ENCODE measurements around the gene HOOK2.

Gene HOOK2

GRCh38 chr19:12782424-12783290, 7.3 kb upstream of the HOOK2 start:
- peak; percentile 97 for DNase-seq

DNA sequence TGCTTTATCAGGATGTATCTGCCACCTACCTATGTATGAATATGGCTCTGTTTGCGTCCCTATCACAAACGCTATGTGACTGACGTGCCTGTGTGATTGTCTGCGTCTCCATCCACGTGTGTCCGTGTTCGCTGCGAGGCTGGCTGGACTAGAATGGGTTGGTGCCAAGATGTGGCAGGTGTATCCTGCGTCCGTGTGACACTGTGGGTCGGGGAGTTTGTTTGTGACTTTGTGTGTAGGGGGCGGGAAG, 6.7 kb upstream of the HOOK2 start:
- no peak for DNase-seq

DNA sequence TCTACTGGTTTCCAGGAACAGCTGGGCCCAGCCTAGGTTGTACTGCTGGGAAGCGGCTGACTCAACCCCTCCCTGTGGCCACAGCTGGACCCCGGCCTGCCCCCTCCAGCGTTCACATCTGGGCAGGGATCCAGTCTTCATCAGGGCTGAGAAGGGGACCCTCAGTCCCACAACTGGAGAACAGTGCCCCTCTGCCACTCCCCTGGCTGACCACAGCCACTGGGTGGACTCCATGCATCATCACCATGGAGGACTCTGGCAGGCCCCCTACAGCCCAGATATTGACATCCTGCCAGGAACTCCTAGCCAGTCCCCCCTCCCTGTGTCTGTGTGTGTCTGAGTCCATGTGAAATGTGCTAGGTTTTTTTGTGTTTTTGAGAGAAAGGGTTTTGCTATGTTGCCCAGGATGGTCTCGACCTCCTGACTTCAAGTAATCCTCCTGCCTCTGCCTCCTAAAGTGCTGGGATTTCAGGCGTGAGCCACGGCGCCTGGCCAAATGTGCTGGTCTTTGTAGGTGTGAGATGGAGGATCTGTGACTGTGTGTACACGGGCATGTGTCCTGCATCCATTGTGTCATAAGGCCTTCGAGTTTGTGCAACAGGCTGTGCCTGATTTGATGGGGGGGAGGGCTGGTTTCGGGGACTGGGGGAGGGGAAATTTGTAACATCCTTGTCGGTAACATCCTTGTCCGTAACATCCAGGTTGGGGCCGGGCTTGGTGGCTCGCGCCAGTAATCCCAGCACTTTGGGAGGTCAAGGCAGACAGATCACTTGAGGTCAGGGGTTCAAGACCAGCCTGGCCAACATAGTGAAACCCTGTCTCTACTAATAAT, 4.0 kb upstream of the HOOK2 start:
- DNase-seq: peak; percentile 38

GRCh38 chr19:12778905-12779161, 3.5 kb upstream of the HOOK2 start:
- no peak for DNase-seq

DNA sequence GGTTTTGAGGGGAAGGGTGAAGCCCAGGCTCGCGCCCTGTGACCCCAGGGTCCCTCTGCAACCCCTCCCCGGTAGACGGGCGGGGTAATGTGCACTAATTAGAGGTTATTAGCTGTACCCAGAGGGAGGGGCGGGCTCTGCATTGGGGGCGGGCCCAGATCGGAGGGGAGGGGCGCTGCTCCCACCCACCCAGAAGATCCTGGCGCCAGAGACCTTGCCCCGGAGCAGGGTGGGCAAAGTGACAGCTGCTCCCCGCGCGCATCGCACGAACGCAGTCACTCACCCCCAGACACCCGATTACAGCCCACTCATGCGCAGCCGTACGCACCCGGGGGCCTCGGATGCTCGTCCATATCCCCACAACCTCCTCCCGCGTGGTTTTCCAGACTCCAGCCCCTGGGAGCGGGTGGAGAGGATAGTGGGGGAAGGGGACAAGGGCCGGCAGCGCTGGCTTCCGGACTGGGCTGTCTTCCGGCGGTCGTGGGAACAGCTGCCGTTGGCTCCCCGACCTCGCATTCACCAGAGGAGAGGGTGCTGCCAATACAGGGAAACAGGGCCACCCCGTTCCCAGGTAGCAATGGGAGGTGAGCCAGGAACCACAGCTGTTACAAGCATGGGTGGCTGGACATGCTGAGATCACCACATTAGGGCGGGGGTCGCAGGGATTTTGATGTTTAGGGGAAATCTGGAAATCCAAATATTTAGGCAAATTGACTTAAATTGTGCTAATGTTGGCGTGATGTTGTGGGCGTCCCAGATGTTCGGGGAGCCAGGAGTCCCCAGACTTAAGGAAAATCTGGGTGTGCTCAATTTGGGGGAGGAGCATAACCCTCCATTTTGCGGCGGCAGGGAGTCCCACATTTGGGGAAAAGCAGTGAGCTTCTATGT, 2.9 kb upstream of the HOOK2 start:
- DNase-seq: peak; percentile 75

- peak; percentile 89 for DNase-seq
These were observed 2.1 kb upstream of the HOOK2 start for GRCh38 chr19:12777217-12778016.

DNA sequence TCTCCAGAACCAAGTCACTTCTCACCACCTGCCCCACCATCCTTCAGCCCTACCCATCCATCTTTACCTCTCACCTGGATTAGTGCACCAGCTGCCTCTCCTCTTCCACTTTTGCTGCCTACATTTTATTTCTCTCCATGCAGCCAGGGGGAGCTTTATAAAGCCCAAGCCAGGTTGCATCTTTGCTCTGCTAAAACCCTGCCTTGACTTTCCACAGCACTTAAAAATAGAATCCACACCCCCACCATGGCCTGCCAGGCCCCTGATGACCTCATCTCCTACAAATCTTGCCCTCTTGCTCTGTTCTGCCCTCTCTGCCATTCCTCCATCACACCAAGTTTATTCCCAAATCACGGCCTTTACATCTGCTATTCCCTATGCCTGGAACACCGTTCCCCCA, 1.8 kb downstream of the HOOK2 start:
- no peak for DNase-seq

- no peak for DNase-seq
These were observed 3.0 kb downstream of the HOOK2 start for GRCh38 chr19:12772323-12772722.

GRCh38 chr19:12770922-12771321, 4.4 kb downstream of the HOOK2 start:
- DNase-seq: no peak

DNA sequence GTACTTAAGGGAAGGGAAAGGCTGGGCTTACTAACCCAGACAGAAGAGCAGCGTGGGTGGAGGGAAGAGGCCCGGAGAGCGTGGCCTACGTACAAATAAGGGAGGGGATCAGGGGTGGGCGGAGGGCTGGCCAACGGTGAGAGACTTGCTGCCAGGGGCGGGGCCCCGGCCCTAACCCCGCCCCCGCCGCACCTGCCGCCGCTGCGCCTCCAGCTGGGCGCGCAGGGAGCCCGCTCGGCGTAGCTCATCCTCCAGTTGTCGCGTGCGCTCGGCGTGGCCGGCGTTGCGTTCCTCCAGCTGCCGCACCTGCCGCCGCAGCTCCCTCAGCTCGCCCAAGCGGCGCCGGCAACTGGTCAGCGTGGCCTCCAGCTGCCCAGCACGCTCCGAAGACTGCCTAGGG, 5.7 kb downstream of the HOOK2 start:
- peak; percentile 76 for DNase-seq

DNA sequence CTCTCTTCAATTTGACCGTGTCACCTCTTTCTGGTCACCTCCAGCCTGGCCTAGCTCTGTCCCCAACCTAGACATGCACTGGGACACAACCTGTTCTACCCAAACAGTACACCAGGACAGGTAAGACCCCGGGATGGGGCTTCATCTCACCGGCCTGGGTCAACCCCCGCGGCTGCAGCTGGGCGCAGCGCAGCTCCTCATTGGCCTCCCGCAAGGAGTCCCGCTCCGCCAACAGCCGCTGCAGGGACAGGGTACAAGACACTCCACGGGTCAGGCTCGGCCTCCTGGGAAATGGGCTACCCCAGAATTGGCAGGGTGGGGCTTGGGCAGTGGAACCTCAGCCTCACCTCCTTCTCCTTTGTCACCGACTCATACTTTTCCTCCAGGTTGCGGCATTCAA, 7.7 kb downstream of the HOOK2 start:
- no peak for DNase-seq

DNA sequence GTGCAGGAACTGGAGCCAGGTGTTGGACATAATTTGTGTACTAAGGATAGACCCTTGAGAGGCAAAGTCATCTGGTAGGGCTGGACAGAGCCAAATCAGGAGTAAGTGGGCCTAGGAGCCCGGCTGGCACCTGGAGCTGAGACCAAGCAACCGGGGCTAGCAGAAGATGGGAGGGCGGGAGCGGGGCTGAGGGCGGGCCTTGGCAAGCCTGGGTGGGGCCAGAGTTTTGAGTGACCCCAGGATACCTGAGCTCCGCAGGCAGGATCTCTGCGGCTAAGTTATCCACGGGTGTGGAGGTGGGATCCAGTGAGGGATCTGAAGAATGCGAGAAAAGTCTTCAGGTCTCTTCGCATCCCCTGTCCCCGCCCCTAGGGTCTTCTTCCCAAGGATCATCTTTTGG, 8.2 kb downstream of the HOOK2 start:
- no peak for DNase-seq

GRCh38 chr19:12766051-12766521, 9.3 kb downstream of the HOOK2 start:
- peak; percentile 75 for DNase-seq

- DNase-seq: no peak
These were observed 10.7 kb downstream of the HOOK2 start for GRCh38 chr19:12764698-12765097.

DNA sequence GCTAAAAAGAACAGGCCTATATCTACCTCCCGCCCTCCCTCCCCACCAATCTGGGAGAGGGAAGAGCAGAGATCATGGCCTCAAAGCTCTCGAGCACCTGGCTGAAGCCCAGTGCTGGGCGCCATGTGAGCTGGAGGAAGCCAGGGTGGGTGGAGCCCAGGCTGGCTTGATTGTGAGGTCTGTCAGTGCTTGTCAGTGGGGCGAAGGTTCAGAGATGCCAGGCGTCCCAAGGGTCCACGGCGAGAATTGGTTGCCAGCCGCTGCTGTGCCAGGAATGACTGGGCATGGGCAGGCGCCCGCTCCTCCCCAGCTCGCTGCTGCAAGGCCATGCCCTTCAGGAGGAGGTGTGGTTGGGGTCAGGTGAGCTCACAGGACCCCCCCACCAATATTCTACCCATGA, 12.3 kb downstream of the HOOK2 start:
- DNase-seq: no peak

DNA sequence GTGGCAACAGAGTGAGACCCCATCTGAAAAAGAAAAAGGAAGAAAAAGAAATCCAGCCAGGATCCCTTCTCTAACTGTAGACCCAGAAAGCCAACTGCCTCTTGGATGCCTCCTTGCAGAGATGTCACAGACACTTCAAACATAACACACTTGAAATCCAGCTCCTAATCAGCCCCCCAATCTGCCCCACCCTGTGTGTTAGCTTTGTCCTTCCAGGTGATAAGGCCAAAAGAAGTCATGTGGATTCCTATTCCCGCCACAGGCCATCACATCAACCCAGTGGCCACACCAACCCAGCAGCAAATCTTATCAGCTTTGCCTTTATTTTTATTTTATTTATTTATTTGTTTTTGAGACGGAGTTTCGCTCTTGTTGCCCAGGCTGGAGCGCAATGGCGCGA, 15.7 kb downstream of the HOOK2 start:
- DNase-seq: no peak

DNA sequence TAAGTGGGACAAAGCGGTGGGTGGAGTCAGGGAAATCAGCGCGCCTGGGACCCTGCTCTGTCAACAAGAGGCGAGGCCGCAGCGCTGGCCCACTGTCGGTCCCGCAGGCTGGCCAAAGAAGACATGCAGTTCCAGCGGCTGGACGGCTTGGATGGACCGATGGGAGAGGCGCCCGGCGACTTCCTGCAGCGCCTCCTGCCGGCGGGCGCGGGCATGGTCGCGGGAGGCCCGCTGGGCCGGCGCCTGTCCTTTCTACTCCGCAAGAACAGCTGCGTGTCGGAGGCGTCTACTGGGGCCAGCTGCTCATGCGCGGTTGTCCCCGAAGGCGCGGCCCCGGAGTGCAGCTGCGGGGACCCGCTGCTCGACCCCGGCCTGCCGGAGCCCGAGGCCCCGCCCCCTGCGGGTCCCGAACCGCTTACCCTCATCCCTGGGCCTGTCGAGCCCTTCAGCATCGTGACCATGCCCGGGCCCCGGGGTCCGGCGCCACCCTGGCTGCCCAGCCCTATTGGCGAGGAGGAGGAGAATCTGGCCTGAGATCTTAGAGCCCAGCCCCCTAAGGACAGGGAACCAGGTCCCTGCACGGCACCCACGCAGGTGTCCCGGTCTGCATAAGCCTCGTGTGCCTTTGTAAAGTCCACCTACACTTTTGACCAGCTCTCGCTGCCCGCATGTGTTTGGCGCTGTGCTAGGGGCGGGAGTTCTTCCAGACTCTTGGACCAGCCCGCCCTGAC, 17.6 kb downstream of the HOOK2 start:
- DNase-seq: peak; percentile 72

DNA sequence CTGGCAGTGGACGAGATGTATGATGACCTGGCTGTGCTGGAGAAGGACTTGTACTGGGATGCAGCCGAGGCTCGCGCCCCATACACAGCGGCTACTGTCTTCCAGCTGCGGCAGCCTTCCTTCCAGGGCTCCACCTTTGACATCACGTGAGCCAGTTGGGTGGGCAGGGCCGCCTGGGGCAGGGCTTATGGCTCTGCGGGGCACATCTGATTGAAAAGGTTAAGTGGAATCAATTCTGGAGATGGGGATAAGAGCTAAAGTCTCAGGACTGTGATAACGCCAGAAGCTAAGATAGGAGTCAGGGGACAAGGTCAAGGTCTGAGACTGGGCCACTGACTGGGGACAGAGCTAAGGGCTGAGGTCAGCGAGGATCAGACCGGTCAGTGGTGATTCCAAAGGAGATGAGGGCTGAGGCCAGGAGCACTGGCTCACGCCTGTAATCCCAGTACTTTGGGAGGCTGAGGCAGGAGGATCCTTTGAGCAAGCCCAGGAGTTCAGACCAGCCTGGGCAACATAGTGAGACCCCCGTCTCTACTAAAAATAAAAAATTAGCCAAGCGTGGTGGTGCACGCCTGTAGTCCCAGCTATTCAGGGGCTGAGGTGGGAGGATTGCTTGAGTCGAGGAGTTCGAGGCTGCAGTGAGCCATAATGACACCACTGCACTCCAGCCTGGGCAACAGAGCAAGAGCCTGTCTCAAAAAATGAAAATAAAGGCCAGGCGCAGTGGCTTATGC, 19.0 kb downstream of the HOOK2 start:
- no peak for DNase-seq

DNA sequence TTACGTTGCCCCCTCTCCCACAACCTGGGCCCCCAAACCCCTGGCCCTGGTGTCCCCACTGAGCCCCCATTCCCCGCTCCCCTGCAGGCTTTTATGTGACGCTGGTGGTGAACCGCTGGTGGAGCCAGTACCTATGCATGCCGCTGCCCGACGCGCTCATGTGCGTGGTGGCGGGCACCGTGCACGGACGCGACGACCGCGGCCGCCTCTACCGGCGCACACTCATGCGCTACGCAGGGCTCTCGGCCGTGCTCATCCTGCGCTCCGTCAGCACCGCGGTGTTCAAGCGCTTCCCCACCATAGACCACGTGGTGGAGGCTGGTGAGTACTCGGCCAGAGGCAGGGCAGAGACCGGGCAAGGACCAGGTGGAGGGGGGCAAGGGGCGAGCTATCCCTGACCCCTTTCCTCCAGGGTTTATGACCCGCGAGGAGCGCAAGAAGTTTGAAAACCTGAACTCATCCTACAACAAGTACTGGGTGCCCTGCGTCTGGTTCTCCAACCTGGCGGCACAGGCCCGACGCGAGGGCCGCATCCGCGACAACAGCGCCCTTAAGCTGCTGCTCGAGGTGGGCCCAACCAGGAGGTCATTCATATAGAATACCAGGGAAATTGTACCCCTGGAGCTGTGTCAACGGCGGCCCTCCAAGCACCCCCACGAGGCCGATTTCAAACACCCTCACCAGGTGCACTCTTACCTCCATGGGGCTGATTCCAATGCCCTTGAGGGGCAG, 20.7 kb downstream of the HOOK2 start:
- no peak for DNase-seq

GRCh38 chr19:12752056-12752781, 23.1 kb downstream of the HOOK2 start:
- DNase-seq: no peak

Measured in activated CD4-positive, alpha-beta T cell treated with anti-CD3 and anti-CD28 coated beads, Interleukin-10, Interleukin-2, amounts not matched to agents 100 ng/mL and 50 ng/mL, durations not matched to agents 16 hours and 8 hours (primary cell).